Stimulated activated naive CD8-positive, alpha-beta T cell treated with anti-CD3 and anti-CD28 coated beads, Interleukin-15, amount 100 ng/mL, for 72 hours (primary cell): Measurements from ENCODE around the gene DAGLA.

ENCODE experiments used
- ATAC-seq: fragments of 150-1000 bp; cut with Tn5 transposase; 2 replicates; pipeline ENCODE4 v1.10.0; 2021; ENCODE audit warnings: mild to moderate bottlenecking, moderate library complexity
- DNase-seq, 2 donors: peaks; one replicate each; pipeline ENCODE4 v3.0.0; 2021 to 2022
- H3K27ac Mint-ChIP-seq, 2 donors: one replicate each; pipeline ENCODE4 v1.8.0; 2022; ENCODE audit warnings: mild to moderate bottlenecking in 2 of 2, mixed read lengths in 2 of 2, moderate library complexity in 2 of 2
- H3K27me3 Mint-ChIP-seq: one replicate; pipeline ENCODE4 v1.8.0; 2022; ENCODE audit warnings: mixed read lengths
- H3K4me1 Mint-ChIP-seq: one replicate; pipeline ENCODE4 v1.8.0; 2022; ENCODE audit warnings: mild to moderate bottlenecking, mixed read lengths
- H3K4me3 Mint-ChIP-seq, 2 donors: one replicate each; pipeline ENCODE4 v1.8.0; 2022; ENCODE audit warnings: mild to moderate bottlenecking in 2 of 2, mixed read lengths in 2 of 2, moderate library complexity in 1 of 2
- H3K9me3 Mint-ChIP-seq, 2 donors: one replicate each; pipeline ENCODE4 v1.8.0; 2022; ENCODE audit warnings: mixed read lengths in 2 of 2

DAGLA gene

DNA sequence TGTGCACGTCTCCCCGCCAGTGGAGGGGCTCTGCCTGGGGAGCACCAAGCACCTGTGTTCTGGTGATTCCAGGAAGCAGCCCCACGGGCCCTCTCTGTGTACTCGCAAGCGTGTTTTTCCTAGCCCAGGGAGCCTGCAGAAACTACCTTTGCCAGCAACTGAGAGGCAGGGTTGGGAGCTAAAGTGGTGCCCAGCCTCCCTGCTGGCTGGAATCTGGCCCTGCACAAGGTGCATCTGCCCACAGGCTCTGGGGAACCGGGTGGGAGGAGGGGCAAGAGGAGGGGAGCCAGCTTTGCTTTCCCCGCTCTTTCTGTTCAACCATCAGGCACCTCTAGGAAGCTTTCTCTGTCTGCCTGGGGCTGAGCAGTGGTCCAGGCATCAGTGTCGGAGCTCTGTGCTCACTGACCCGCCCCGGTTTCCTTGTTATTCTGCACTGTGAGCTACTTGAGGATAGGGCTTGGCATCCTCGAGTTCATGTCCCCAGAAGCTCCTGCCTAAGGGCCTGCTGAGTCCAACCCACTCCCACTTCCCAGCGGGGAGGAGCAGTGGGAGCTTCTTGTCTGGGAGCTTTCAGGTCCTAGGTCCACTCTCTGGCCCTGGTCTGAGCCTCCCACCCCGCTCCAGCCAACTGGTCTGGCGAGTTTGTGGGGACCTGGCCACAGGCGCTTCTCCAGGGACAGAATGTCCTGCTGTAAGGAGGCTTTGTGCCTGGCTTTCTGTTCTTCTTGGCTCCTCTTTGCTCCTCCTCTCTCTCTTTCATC lies 14.9 kb downstream of the DAGLA start:
- H3K27ac Mint-ChIP-seq: peak overlapping the region; percentile 78 to 85
- peaks cover 4% of the 10 kb centered on the region for H3K27me3 Mint-ChIP-seq
- DNase-seq: no peak
- ATAC-seq: no peak
- H3K4me1 Mint-ChIP-seq: peaks cover 39% of the 10 kb centered on the region
- H3K4me3 Mint-ChIP-seq: peak overlapping the region; percentile 54 to 73
- H3K9me3 Mint-ChIP-seq: no peaks in the 10 kb centered on the region

DNA sequence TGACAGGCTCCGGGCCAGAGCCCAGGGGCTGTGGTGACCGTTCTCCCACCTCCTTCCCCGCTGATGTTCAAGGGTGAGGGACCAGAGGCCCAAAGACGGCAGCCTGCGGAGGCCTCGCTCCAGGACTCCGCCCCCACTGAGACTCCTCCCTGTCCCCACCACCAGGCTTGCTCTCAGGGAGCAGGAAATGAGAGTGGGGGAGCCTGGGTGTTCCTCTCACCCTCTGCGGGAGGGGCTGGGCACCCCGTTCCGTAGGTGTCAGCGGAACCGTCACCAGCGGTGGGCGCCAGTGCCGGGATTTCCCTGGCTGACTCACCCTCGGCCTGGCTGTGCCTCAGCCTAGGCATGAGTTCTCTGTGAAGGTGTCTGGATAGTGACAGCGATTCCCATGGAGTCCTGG lies 15.7 kb downstream of the DAGLA start:
- peak; percentile 89 to 95 for DNase-seq
- Mint-ChIP-seq H3K4me1 (peaks cover 43% of the 10 kb centered on the region), H3K27ac (peak overlapping the region; percentile 78 to 85), H3K9me3 (no peaks in the 10 kb centered on the region), H3K4me3 (peak overlapping the region; percentile 54 to 73), H3K27me3 (no peaks in the 10 kb centered on the region)
- peak; percentile 99 for ATAC-seq

DNA sequence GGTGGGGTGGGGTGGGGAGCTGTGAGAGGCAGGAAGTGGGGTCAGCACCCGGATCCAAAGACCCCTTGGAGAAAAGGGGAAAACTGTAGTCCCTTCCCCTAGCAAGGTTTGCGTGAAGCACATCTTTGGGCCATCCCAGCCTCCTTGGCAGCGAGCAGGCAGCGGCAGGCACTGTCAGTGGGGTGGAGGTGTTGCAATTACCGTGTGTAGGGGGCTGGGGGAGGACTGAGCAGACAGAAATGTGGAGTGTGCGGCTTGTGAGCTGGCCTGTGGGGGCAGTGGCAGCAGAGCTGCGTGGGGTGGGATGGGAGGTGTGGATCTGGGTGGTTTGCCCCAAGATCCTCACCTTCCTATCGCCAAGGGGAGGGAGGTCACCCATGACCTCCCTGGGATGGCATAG lies 16.4 kb downstream of the DAGLA start:
- ATAC-seq: no peak
- no peak overlapping the region for H3K4me3 Mint-ChIP-seq

DNA sequence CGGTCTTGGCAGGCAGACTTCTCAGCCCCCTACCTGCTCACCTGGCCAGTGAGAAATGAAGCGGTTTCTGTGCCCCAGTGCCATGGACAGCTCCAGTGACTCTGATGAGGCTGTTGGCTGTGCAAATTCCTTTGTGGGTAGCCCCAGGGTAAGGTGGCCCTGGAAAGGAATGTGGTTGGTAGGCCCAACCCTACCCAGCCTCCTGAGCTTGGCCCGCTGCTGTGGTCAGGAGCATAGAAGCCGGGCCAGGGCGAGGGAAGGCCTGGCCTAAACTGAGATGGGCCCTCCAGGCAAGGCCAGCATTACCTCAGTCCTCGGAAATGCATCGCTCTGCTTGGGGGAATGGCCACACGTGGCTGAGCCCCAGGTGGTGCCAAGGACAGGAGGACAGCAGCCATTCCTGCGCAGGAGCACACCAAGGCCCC lies 16.9 kb downstream of the DAGLA start:
- no peaks in the 10 kb centered on the region for H3K9me3 Mint-ChIP-seq
- DNase-seq (no peak), ATAC-seq (no peak)
- no peak overlapping the region for H3K27ac Mint-ChIP-seq
- peaks cover 49% of the 10 kb centered on the region for H3K4me1 Mint-ChIP-seq
- H3K27me3 Mint-ChIP-seq: no peaks in the 10 kb centered on the region
- no peak overlapping the region for H3K4me3 Mint-ChIP-seq

More for the DNA sequence above, 16.4 kb downstream of the DAGLA start:
- Mint-ChIP-seq H3K27me3 (no peaks in the 10 kb centered on the region), H3K4me1 (peaks cover 49% of the 10 kb centered on the region), H3K27ac (peak overlapping the region in 1 of 2 donors; percentile 34), H3K9me3 (no peaks in the 10 kb centered on the region)
- DNase-seq: no peak

DNA sequence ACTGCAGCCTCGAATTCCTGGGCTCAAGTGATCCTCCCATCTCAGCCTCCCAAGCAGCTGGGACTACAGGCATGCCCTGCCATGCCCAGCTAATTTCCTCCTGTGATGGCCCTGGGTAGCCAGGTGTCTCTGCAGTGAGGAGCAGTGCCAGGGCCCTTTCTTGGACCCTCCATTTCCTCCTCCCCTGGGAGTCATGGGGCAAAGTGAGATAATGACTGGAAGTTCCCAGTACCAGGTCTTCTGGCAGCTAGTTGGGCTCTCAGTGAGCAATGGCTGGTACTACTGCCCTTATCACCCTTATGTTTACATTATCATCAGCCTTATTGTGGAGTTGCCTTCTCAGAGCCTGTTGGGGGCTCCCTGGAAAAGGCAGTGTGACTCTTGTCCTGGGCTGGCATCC lies 17.6 kb downstream of the DAGLA start:
- Mint-ChIP-seq H3K4me3 (no peak overlapping the region), H3K9me3 (no peaks in the 10 kb centered on the region), H3K27ac (no peak overlapping the region), H3K4me1 (peaks cover 53% of the 10 kb centered on the region), H3K27me3 (no peaks in the 10 kb centered on the region)
- DNase-seq: no peak
- no peak for ATAC-seq

DNA sequence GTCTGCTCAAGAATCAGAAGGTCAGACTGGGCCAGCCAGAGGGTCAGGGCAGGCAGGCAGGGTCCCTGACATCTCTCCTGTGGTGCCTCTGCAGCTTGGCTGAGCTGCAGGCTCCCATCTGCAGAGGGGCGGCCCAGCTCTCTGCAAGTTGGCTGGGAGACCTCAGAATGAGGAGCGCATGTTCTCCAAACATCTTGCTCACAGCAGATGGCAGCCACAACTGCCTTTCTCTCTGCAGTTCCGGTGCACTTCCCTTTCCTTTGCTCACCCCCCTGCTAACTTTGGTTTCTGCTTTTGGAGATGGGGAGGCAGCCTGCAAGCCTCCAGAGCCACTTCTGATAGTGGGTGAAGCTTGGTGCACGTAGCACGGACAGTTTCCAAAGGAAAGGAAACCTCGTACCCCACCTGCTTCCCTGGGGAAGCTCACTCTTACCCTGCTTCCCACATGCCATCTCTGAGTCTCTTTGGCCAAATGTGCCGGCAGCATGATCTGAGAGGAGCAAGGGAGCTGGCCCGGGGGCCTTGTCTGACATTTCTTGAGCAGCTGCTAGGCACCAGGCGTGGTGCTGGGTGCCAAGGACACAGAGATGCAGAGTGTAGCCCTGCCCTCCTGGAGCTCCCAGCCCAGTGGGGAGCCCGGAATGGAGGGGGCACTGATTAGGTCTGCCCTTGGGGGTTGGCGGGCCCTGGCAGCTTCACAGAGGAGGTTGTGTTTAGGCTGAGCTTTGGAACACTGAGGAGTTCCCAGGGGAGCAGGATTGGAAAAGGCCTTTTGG lies 18.2 kb downstream of the DAGLA start:
- Mint-ChIP-seq H3K4me3 (no peak overlapping the region), H3K27ac (peak overlapping the region in 1 of 2 donors; percentile 72), H3K27me3 (no peaks in the 10 kb centered on the region), H3K9me3 (no peaks in the 10 kb centered on the region), H3K4me1 (peaks cover 59% of the 10 kb centered on the region)
- ATAC-seq (no peak), DNase-seq (no peak)

DNA sequence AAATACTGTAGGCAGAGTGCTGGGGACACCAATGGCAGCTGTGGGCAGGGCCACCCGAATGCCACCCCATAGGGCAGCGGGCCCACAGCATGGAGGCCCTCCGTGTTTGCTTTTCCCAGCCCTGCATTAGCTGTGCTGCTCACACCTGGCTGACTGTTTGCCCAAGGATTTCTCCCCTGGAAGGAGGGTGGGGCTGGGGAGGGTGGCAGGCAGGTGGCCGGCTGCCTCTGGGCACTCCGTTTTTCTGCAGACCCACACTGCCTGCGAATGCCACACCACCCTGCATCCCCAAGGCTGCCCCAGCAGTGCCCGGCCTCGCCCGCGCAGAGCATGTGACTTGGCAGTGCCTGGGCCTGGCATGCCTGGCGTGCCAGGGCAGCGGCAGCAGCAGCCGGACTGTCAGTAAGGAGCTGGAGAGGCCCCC lies 19.6 kb downstream of the DAGLA start:
- H3K4me3 Mint-ChIP-seq: no peak overlapping the region
- no peak overlapping the region for H3K27ac Mint-ChIP-seq
- H3K27me3 Mint-ChIP-seq: no peaks in the 10 kb centered on the region

DNA sequence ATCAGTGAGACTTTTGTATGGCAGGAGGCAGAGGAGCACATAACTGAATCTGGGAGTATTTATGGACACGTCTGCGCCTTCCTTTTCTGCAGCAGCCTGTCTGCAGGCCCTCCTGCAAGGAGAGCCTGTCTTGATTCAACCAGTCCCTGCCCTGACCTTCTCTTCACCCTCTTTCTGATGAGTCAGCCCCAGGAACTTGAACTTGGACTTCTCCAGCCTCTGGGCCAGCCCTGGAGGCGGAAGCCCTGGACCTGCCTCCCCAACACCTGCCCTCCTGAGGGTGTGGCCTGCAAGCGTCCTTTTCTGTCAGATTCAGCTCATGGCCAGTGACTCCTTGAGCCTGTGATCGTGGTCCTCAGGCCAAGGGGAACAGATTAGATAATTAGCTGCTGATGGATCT lies 20.0 kb downstream of the DAGLA start:
- ATAC-seq (no peak), DNase-seq (no peak)
- H3K9me3 Mint-ChIP-seq: no peaks in the 10 kb centered on the region
- no peaks in the 10 kb centered on the region for H3K27me3 Mint-ChIP-seq
- no peak overlapping the region for H3K27ac Mint-ChIP-seq
- H3K4me1 Mint-ChIP-seq: peaks cover 60% of the 10 kb centered on the region
- no peak overlapping the region for H3K4me3 Mint-ChIP-seq

More for the DNA sequence above, 19.6 kb downstream of the DAGLA start:
- Mint-ChIP-seq H3K4me1 (peaks cover 60% of the 10 kb centered on the region), H3K9me3 (no peaks in the 10 kb centered on the region)
- ATAC-seq: no peak
- DNase-seq: no peak

DNA sequence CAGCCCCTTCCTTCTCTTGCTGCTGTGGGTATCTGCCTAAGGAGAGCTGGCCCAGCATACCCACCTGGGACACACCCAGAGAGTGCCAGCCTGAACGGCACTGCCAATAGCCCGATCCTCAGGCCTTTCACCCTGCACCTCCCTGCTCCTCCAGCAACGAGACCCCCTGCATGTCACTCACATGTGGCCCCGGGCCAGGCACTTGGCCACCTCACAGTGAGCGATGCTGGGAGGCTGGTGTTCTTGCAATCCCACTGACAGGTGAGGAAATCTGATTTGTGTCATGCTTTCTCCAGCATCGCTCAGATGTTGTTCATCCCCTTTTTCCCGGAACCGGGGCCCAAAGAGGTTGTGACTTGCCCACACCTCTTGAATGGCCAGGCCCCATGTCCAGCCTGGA lies 20.5 kb downstream of the DAGLA start:
- DNase-seq (no peak), ATAC-seq (no peak)
- no peak overlapping the region for H3K4me3 Mint-ChIP-seq
- H3K27me3 Mint-ChIP-seq: no peaks in the 10 kb centered on the region
- peaks cover 54% of the 10 kb centered on the region for H3K4me1 Mint-ChIP-seq
- no peak overlapping the region for H3K27ac Mint-ChIP-seq
- H3K9me3 Mint-ChIP-seq: no peaks in the 10 kb centered on the region

DNA sequence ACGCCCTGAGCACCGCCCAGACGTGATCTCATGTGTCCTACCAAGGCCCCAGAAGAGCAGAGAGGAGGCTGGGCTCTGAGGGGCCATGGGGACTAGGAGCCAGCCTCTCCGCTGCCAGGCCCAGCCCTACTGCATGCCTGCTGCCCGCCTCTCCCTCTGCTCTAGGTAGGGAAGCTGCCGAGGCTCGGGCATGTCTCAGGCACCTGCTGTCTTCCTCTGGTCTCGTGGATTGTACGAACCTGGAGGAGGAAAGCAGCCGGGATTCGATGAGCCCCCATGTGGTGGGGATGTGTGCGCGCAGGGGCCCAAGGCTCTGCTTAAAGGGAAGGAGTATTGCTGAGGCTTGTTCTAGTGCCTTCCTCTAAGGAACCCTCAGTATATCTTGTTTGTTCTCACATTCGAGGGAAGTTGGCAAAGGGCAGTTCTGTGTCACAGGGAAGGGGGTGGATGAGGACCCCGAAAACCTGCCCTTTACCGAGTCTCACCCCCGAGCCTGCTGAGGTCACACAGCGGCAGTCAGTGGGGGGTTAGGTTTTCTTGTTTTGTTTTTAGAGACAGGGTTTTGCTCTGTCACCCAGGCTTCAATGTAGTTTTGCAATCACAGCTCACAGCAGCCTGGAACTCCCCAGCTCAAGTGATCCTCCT lies 21.2 kb downstream of the DAGLA start:
- no peak for ATAC-seq
- no peak for DNase-seq
- H3K9me3 Mint-ChIP-seq: no peaks in the 10 kb centered on the region
- no peak overlapping the region for H3K4me3 Mint-ChIP-seq
- H3K27ac Mint-ChIP-seq: peak overlapping the region; percentile 30 to 43
- no peaks in the 10 kb centered on the region for H3K27me3 Mint-ChIP-seq
- H3K4me1 Mint-ChIP-seq: peaks cover 48% of the 10 kb centered on the region

DNA sequence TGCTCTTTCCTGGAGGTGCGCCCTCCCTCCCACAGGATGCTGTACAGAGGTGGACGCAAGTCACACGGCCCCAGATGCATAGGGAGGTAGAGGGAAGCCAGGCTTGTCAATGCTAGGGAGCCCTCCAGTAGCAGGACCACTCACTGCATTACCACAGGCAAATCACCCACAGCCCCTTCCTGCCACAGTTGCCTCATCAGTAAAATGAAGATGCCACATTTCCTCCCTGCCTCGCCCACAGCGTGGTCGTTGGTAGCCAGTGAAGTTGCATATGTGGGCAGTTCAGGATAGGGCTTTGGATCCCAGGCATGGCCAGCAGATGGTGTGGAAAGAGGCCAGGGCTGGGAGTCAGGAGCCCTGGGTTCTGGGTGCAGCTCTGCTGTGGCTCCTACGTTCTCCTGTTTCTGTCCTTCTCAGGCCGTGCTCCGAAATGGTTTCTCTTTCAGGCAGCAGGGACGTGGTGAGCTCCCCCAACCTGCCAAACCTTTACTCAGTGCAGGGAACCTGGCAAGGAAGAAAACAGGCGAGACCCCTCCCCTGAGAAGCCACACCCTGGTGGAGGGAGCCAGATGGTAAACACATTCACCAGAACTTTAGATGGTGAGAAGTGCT lies 22.6 kb downstream of the DAGLA start:
- H3K9me3 Mint-ChIP-seq: no peaks in the 10 kb centered on the region
- ATAC-seq (peak; percentile 57), DNase-seq (no peak)
- no peaks in the 10 kb centered on the region for H3K27me3 Mint-ChIP-seq
- H3K4me3 Mint-ChIP-seq: no peak overlapping the region
- peak overlapping the region in 1 of 2 donors; percentile 90 for H3K27ac Mint-ChIP-seq
- peaks cover 34% of the 10 kb centered on the region for H3K4me1 Mint-ChIP-seq

DNA sequence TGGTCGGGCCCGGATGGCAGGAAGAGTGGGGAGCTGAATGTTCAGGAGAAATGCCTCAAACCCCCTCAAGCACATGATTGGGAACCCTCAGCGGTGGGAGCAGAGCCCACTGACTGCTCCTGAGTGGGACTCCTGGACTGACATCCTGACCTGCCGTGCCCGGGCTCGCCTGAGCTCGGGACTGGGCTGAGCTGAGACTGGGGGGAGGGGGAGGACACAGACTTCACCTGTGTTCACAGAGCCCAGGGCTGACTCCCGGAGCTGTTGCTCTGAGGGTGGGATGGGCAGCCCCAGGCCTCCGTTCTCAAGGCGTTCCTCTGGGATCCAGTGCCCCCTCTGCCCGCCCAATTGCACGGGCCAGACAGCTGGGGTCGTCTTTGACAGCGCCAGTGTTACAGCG lies 24.6 kb downstream of the DAGLA start:
- no peak overlapping the region for H3K4me3 Mint-ChIP-seq
- no peaks in the 10 kb centered on the region for H3K27me3 Mint-ChIP-seq
- H3K9me3 Mint-ChIP-seq: no peaks in the 10 kb centered on the region
- DNase-seq: no peak
- H3K4me1 Mint-ChIP-seq: peaks cover 23% of the 10 kb centered on the region
- no peak overlapping the region for H3K27ac Mint-ChIP-seq
- no peak for ATAC-seq

DNA sequence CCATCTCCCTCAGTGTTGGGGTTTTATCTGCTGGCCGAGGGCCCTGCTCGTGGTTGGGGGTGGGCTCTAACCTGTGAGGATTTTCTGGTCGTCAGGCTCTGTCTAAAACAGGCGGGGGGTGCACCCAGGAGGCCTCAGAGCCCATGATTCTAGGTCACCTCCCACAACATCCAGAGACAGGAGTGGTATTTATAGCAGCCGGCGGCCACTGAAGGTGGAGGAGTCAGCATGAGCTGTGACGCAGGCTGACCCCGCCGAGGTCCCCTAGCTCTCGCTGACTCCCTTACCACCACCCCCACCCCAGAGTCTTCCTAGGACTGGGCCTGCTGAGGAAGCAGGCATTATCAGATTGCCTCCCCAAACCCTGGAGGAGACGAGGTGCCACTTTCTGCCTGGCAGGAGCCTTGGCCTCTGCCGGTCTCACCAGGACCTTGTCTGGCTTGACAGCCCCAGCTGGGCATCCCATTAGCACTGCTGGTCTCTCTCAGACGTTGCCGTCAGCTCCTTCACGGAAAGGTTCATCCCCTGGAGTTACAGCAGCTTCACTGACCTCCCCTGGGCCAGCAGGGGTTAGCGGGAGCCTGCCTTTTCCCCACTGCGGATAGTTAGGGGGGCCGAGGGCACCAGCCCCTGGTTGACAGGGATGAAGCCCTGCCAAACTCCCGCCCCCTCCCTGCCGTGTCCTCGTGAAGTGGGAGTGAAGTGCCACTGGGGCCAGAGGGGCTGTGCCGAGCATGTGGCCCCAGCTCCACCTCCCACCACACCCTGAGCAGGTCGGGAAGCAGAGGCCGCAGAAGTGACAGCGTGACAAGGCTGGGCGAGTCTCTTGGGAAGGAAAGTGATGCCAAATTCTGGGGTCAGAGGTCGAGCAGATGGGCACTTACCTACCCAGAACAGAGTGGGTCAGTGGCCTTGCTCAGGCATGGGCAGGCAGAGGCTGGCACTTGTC lies 26.5 kb downstream of the DAGLA start:
- DNase-seq (no peak), ATAC-seq (no peak)
- H3K27ac Mint-ChIP-seq: no peak overlapping the region
- peaks cover 11% of the 10 kb centered on the region for H3K4me1 Mint-ChIP-seq
- no peaks in the 10 kb centered on the region for H3K9me3 Mint-ChIP-seq
- H3K4me3 Mint-ChIP-seq: no peak overlapping the region
- H3K27me3 Mint-ChIP-seq: no peaks in the 10 kb centered on the region

DNA sequence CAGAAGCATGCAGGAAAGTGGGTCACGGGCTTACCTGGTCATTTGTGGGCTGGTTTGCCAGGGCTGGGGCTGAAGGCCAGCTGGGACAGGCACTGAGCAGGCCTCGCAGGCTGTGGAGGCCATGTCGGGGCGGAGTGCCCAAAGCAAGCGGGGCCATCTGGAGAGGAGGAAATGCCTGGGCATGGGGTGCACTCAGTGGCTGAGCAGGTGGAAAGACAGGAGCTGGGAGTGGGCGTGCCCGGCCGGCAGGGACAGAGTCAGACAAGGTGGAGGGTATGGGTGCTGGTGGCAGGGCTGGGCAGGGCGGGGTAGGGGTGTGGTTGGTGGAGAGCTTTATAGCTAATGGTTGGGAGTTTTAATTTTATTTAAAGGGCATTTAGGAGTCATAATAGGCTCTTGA lies 27.4 kb downstream of the DAGLA start:
- Mint-ChIP-seq H3K27me3 (no peaks in the 10 kb centered on the region), H3K4me1 (peaks cover 8% of the 10 kb centered on the region), H3K9me3 (no peaks in the 10 kb centered on the region), H3K27ac (no peak overlapping the region), H3K4me3 (no peak overlapping the region)
- DNase-seq: no peak
- no peak for ATAC-seq

DNA sequence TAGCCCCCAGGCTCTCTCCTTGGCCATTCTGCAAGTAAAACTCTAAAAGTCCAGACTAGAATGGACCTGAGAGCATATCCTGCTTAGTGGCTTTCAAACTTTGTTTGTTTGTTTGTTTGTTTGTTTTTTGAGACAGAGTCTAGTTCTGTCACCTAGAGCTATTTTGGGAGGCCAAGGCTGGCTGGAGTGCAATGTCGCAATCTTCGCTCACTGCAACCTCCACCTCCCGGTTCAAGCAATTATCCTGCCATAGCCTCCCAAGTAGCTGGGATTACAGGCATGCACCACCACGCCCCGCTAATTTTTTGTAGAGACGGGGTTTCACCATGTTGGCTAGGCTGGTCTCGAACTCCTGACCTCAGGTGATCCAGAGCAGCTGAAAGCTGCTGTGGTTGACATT lies 28.9 kb downstream of the DAGLA start:
- Mint-ChIP-seq H3K4me3 (no peak overlapping the region), H3K9me3 (no peaks in the 10 kb centered on the region), H3K27me3 (no peaks in the 10 kb centered on the region), H3K27ac (no peak overlapping the region), H3K4me1 (no peaks in the 10 kb centered on the region)
- ATAC-seq (no peak), DNase-seq (no peak)
